Naive thymus-derived CD4-positive, alpha-beta T cell (primary cell): ENCODE measurements around the gene CCDC85C. TPM values are rescaled to one million over a fixed set of nuclear protein-coding genes. Genes with fewer than 3 reads are reported as not detected.

Source experiments
- ATAC-seq: fragments of 150-1000 bp; cut with Tn5 transposase; 2 replicates; pipeline ENCODE4 v1.10.0; 2021; ENCODE audit warnings: mild to moderate bottlenecking, moderate library complexity
- CTCF ChIA-PET: fragments of 350-600 bp; sonication (Branson Sonifier 250); formaldehyde crosslinking; loops from one replicate; lab custom pipeline; 2021; ENCODE audit warnings: antibody characterized with exemption; lab: Charles Lee
- POLR2A ChIA-PET: fragments of 350-600 bp; sonication (Branson Sonifier 250); formaldehyde crosslinking; loops from one replicate; lab custom pipeline; 2021; ENCODE audit warnings: antibody characterized with exemption, inconsistent platforms; lab: Charles Lee
- DNase-seq, 9 donors: peaks; one replicate each; pipeline versions ENCODE4 v3.0.0 to v3.0.0-alpha.2; 2020 to 2022; ENCODE audit warnings: mixed read lengths in 1 of 9
- H3K27ac ChIP-seq: one replicate; pipeline ENCODE4 v1.7.0; 2013; ENCODE audit warnings: mild to moderate bottlenecking, low read depth, low read length, moderate library complexity
- H3K27me3 ChIP-seq, 2 donors: one replicate each; pipeline ENCODE4 v1.7.0; 2013; ENCODE audit warnings: low read length in 2 of 2, mild to moderate bottlenecking in 2 of 2, moderate library complexity in 2 of 2; ENCODE audit not compliant: control insufficient read depth in 2 of 2, insufficient read depth in 2 of 2
- H3K36me3 ChIP-seq, 3 experiments: 1 replicate in 2 of 3; 2 replicates in 1 of 3; pipeline ENCODE4 v1.7.0; 2013; ENCODE audit warnings: low read length in 3 of 3, mild to moderate bottlenecking in 3 of 3, moderate library complexity in 1 of 3; ENCODE audit not compliant: insufficient read depth in 3 of 3, control insufficient read depth in 2 of 3
- H3K4me1 ChIP-seq, 2 donors: one replicate each; pipeline ENCODE4 v1.7.0; 2013; ENCODE audit warnings: low read length in 2 of 2, mild to moderate bottlenecking in 2 of 2, moderate library complexity in 1 of 2; ENCODE audit not compliant: control insufficient read depth in 2 of 2, insufficient read depth in 2 of 2
- H3K4me3 ChIP-seq: 2 replicates; pipeline ENCODE4 v1.7.0; 2013; ENCODE audit warnings: mild to moderate bottlenecking, low read length
- H3K9me3 ChIP-seq, 3 experiments: 1 replicate in 2 of 3; 2 replicates in 1 of 3; pipeline ENCODE4 v1.7.0; 2013; ENCODE audit warnings: low read length in 3 of 3; ENCODE audit not compliant: control insufficient read depth in 2 of 3
- H3K27ac Mint-ChIP-seq, 9 donors: one replicate each; pipeline ENCODE4 v1.8.0; 2020 to 2022; ENCODE audit warnings: mixed read lengths in 9 of 9, mild to moderate bottlenecking in 8 of 9, moderate library complexity in 5 of 9, inconsistent platforms in 2 of 9
- H3K27me3 Mint-ChIP-seq, 5 donors: one replicate each; pipeline ENCODE4 v1.8.0; 2021 to 2022; ENCODE audit warnings: mixed read lengths in 5 of 5, mild to moderate bottlenecking in 1 of 5
- H3K36me3 Mint-ChIP-seq, 5 donors: one replicate each; pipeline ENCODE4 v1.8.0; 2020 to 2022; ENCODE audit warnings: mixed read lengths in 5 of 5, mild to moderate bottlenecking in 3 of 5, inconsistent platforms in 1 of 5
- H3K4me1 Mint-ChIP-seq, 7 donors: one replicate each; pipeline ENCODE4 v1.8.0; 2020 to 2022; ENCODE audit warnings: mixed read lengths in 7 of 7, mild to moderate bottlenecking in 3 of 7, inconsistent platforms in 1 of 7
- H3K4me3 Mint-ChIP-seq, 10 donors: one replicate each; pipeline ENCODE4 v1.8.0; 2020 to 2022; ENCODE audit warnings: mild to moderate bottlenecking in 10 of 10, mixed read lengths in 10 of 10, moderate library complexity in 6 of 10, inconsistent platforms in 2 of 10
- H3K9me3 Mint-ChIP-seq, 11 donors: one replicate each; pipeline ENCODE4 v1.8.0; 2020 to 2022; ENCODE audit warnings: mixed read lengths in 11 of 11, mild to moderate bottlenecking in 4 of 11, inconsistent platforms in 1 of 11, moderate library complexity in 1 of 11
- intact Hi-C, 2 donors: fragments of 100-400 bp; cut with micrococcal nuclease; formaldehyde crosslinking; loops; one replicate each; pipeline ENCODE4 v1.15.1; 2023
- polyA plus RNA-seq, 2 donors: library from polyadenylated mRNA; unstranded; fragments of 300-500 nt; fragmentation: Illumina TruSeq; gene quantifications; one replicate each; pipeline ENCODE4 v1.2.3, GENCODE V29; 2021
- total RNA-seq, 6 experiments: library from RNA in 5 of 6; stranded (reverse) in 5 of 6; gene quantifications; 1 replicate in 5 of 6; 2 replicates in 1 of 6; pipeline ENCODE4 v1.2.3 and lab custom pipeline; 2021 to 2026

CCDC85C gene
- total and polyA plus RNA-seq, 7 experiments from 2014 or later = 0.76 to 9.9 (median 7.8) TPM

- Mint-ChIP-seq H3K9me3 (peaks cover 0 to 4% (median 0%) of the 10 kb centered on the region in 11 donors), H3K27ac (peak overlapping the region in 2 of 9 donors; percentile 63 to 81), H3K4me1 (no peaks in the 10 kb centered on the region), H3K36me3 (peaks cover 9 to 48% (median 13%) of the 10 kb centered on the region in 5 donors), H3K4me3 (no peak overlapping the region), H3K27me3 (no peaks in the 10 kb centered on the region)
- no peaks in the 10 kb centered on the region for H3K9me3 ChIP-seq
- intact Hi-C loops = no loop called here
- no peak overlapping the region for H3K27ac ChIP-seq
- H3K27me3 ChIP-seq = no peaks in the 10 kb centered on the region
- CTCF ChIA-PET = no interaction called here
- DNase-seq (no peak), ATAC-seq (no peak)
- H3K4me1 ChIP-seq = no peaks in the 10 kb centered on the region
- H3K36me3 ChIP-seq = peaks cover 13 to 92% (median 34%) of the 10 kb centered on the region in 3 experiments
- POLR2A ChIA-PET = interaction anchor here (0.6 kb wide), 1 partner anchor 387 kb away, joined by 3 read pairs; no protein-coding TSS in a partner anchor
- no peak overlapping the region for H3K4me3 ChIP-seq
Observed at GRCh38 chr14:99508896-99509629, 94.9 kb downstream of the CCDC85C start.

- ATAC-seq (no peak), DNase-seq (no peak)
- peaks cover 0 to 5% (median 0%) of the 10 kb centered on the region in 11 donors for H3K9me3 Mint-ChIP-seq
- H3K4me3 Mint-ChIP-seq = peak overlapping the region in 1 of 10 donors; percentile 0
- no peaks in the 10 kb centered on the region for H3K27me3 Mint-ChIP-seq
- POLR2A ChIA-PET = interaction anchor here (0.6 kb wide), 1 partner anchor 388 kb away, joined by 3 read pairs; no protein-coding TSS in a partner anchor
- peaks cover 23 to 93% (median 35%) of the 10 kb centered on the region in 3 experiments for H3K36me3 ChIP-seq
- CTCF ChIA-PET = no interaction called here
- peaks cover 14 to 57% (median 19%) of the 10 kb centered on the region in 5 donors for H3K36me3 Mint-ChIP-seq
- H3K4me1 Mint-ChIP-seq = no peaks in the 10 kb centered on the region
- intact Hi-C loops = no loop called here
- H3K27ac Mint-ChIP-seq = peak overlapping the region in 3 of 9 donors; percentile 55 to 64 (median 62)
- no peaks in the 10 kb centered on the region for H3K4me1 ChIP-seq
- no peaks in the 10 kb centered on the region for H3K9me3 ChIP-seq
- H3K27me3 ChIP-seq = no peaks in the 10 kb centered on the region
- H3K27ac ChIP-seq = no peak overlapping the region
- no peak overlapping the region for H3K4me3 ChIP-seq
Observed at GRCh38 chr14:99507860-99508640, 96.0 kb downstream of the CCDC85C start.

GRCh38 chr14:99506276-99506675 is 97.7 kb downstream of the CCDC85C start:
- CTCF ChIA-PET = no interaction called here
- POLR2A ChIA-PET = no interaction called here

DNA sequence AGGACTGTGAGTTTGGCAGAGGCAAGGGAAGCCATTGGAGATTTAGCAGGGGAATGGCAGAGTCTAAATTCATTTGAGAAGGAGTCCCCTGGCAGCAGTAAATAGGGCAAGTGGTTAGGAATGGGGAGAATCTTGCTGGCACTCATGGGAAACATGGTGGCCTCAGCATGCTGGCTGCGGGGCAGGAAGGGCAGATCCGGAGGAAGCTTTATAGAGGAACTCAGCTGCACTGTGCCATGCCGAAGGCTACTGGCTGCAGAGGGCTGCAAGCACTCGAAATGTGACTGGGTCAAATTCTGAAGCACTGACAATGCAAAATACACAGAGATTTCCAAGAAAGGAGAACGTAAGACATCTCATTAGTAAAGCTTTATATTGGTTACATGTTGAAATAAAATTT is 98.9 kb downstream of the CCDC85C start:
- Mint-ChIP-seq H3K9me3 (peaks cover 0 to 5% (median 0%) of the 10 kb centered on the region in 11 donors), H3K4me3 (no peak overlapping the region), H3K27ac (peak overlapping the region in 4 of 9 donors; percentile 8 to 57 (median 19)), H3K4me1 (no peaks in the 10 kb centered on the region), H3K27me3 (no peaks in the 10 kb centered on the region), H3K36me3 (peaks cover 14 to 85% (median 19%) of the 10 kb centered on the region in 5 donors)
- Histone ChIP-seq H3K9me3 (no peaks in the 10 kb centered on the region), H3K4me1 (no peaks in the 10 kb centered on the region), H3K4me3 (no peak overlapping the region), H3K27me3 (no peaks in the 10 kb centered on the region), H3K36me3 (peaks cover 44 to 99% (median 48%) of the 10 kb centered on the region in 3 experiments), H3K27ac (no peak overlapping the region)
- ATAC-seq (no peak), DNase-seq (no peak)
- intact Hi-C loops = no loop called here
- ChIA-PET CTCF (no interaction called here), POLR2A (no interaction called here)

More at GRCh38 chr14:99506276-99506675, 97.7 kb downstream of the CCDC85C start:
- no peaks in the 10 kb centered on the region for H3K27me3 ChIP-seq
- peaks cover 0 to 5% (median 0%) of the 10 kb centered on the region in 11 donors for H3K9me3 Mint-ChIP-seq
- peaks cover 14 to 73% (median 19%) of the 10 kb centered on the region in 5 donors for H3K36me3 Mint-ChIP-seq
- peak overlapping the region in 3 of 9 donors; percentile 21 to 76 (median 57) for H3K27ac Mint-ChIP-seq
- H3K4me3 Mint-ChIP-seq = no peak overlapping the region
- H3K27ac ChIP-seq = no peak overlapping the region
- intact Hi-C loops = no loop called here
- no peak overlapping the region for H3K4me3 ChIP-seq
- ATAC-seq (no peak), DNase-seq (no peak)
- no peaks in the 10 kb centered on the region for H3K27me3 Mint-ChIP-seq
- H3K9me3 ChIP-seq = no peaks in the 10 kb centered on the region
- H3K4me1 ChIP-seq = no peaks in the 10 kb centered on the region
- H3K36me3 ChIP-seq = peaks cover 39 to 97% (median 41%) of the 10 kb centered on the region in 3 experiments
- H3K4me1 Mint-ChIP-seq = no peaks in the 10 kb centered on the region

- intact Hi-C loops = no loop called here
- POLR2A ChIA-PET = interaction anchor here (0.6 kb wide), 1 partner anchor 31 kb away, joined by 3 read pairs; no protein-coding TSS in a partner anchor
- H3K27ac Mint-ChIP-seq = peak overlapping the region in 1 of 9 donors; percentile 57
Observed at GRCh38 chr14:99503848-99504453, 100.1 kb downstream of the CCDC85C start.

DNA sequence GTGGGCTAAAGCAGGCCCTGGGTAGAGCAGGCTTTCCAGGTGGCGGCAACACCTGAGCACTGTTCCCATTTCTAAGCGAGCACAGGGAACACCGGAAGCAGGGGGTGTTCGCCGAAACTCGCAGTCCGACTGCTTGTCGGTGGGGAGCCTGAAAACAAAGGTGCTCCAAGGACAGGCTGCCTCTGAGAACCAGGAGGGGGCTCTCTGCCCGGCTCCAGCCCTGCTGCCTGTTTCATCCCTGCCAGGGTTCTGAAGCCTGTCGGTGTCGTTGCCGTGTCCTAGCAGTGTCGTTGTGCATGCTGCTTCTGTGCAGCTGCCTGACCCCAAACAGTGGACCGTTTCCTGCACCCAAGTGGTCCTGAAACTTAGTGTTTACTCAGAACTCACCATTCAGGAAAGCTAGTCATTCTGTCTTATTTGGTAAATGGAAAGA is 101.0 kb downstream of the CCDC85C start:
- Histone ChIP-seq H3K9me3 (no peaks in the 10 kb centered on the region), H3K4me3 (no peak overlapping the region), H3K27ac (no peak overlapping the region), H3K27me3 (no peaks in the 10 kb centered on the region), H3K36me3 (peaks cover 45 to 99% (median 52%) of the 10 kb centered on the region in 3 experiments), H3K4me1 (no peaks in the 10 kb centered on the region)
- Mint-ChIP-seq H3K4me3 (no peak overlapping the region), H3K36me3 (peaks cover 14 to 80% (median 19%) of the 10 kb centered on the region in 5 donors), H3K4me1 (no peaks in the 10 kb centered on the region), H3K9me3 (peaks cover 0 to 5% (median 0%) of the 10 kb centered on the region in 11 donors), H3K27ac (peak overlapping the region in 1 of 9 donors; percentile 56), H3K27me3 (no peaks in the 10 kb centered on the region)
- no peak for ATAC-seq
- CTCF ChIA-PET = no interaction called here
- intact Hi-C loops = no loop called here
- POLR2A ChIA-PET = no interaction called here
- DNase-seq = no peak

More at GRCh38 chr14:99503848-99504453, 100.1 kb downstream of the CCDC85C start:
- Mint-ChIP-seq H3K9me3 (peaks cover 0 to 5% (median 0%) of the 10 kb centered on the region in 11 donors), H3K27me3 (no peaks in the 10 kb centered on the region), H3K4me3 (no peak overlapping the region), H3K4me1 (no peaks in the 10 kb centered on the region), H3K36me3 (peaks cover 14 to 83% (median 19%) of the 10 kb centered on the region in 5 donors)
- ATAC-seq = no peak
- peaks cover 48 to 99% (median 48%) of the 10 kb centered on the region in 3 experiments for H3K36me3 ChIP-seq
- H3K27ac ChIP-seq = no peak overlapping the region
- H3K27me3 ChIP-seq = no peaks in the 10 kb centered on the region
- no peak overlapping the region for H3K4me3 ChIP-seq
- H3K9me3 ChIP-seq = no peaks in the 10 kb centered on the region
- no peaks in the 10 kb centered on the region for H3K4me1 ChIP-seq
- CTCF ChIA-PET = no interaction called here
- DNase-seq = no peak
